Measurements from ENCODE around the gene FRMD4A.

DNA sequence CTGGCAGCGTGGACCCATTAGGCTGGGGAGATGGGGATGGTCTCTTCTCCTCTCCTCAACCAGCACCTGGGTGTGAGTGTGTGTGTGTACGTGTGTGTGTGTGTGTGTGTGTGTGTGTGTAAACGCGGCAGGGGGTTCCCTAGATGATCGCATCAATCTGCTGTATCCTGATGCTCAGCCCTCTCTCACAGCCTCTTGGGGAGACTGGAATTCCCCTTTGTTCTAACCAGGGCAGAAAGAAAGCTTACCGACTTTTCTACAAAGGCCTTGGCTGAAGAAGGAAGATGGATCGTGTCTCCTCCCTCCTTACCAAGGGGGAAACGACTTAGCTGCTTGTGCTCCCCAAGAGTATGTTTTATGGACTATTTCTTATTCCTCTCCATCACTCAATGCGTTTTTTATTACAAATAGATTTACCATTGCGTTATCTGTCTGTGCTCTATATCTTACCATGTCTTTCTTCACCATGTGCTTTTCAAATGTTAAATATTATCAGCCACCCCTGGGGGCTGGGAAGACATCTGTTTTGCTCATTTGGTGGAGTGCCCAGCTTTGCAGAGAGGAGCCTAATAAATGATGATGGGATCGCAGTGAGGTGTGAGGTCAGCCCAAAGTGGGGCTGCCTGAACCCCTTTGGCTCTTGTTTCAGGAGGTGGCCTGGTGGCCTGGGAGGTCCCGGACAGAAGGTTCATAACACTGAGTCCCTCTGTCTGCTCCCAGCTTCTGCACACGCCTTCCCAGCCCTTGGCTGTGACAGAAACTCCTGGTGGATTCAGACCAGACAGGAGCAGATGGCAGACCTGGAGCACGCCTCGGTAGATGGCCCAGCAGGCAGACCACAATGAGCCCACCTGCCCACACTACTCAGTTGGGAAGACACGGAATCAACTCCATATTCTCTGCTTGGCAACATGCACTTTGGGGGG, 481.9 kb downstream of the FRMD4A start:
- TF ChIP-seq EZH2 (IDR thresholded peaks at IDR 0.05; ENCODE audit: insufficient read depth, poor library complexity, severe bottlenecking) (no peak), EZH2phosphoT487 (IDR thresholded peaks at IDR 0.05; ENCODE audit: insufficient read depth, low read depth) (no peak)
